H9 (cell line): Measurements from ENCODE around the gene HMSD. TPM values are rescaled to one million over a fixed set of nuclear protein-coding genes. Genes with fewer than 3 reads are reported as not detected.
A peak's percentile ranks its signal among the peaks of the same experiment; 100 is the strongest.

Experiments
- DNase-seq: peaks from one replicate; pipeline ENCODE4 v3.0.0-alpha.2; 2017
- H2AFZ ChIP-seq: one replicate; pipeline ENCODE4 v1.6.1; 2013; ENCODE audit warnings: mild to moderate bottlenecking, low read length, control low read depth, moderate library complexity
- H2AK5ac ChIP-seq: 2 replicates; pipeline ENCODE4 v1.6.1; 2013; ENCODE audit warnings: low read length, control low read depth, mixed read lengths; ENCODE audit not compliant: insufficient read length
- H2BK120ac ChIP-seq: one replicate; pipeline ENCODE4 v1.6.1; 2013; ENCODE audit warnings: low read depth, mild to moderate bottlenecking, low read length, control low read depth, inconsistent platforms; ENCODE audit not compliant: poor library complexity, severe bottlenecking
- H2BK12ac ChIP-seq: 2 replicates; pipeline ENCODE4 v1.6.1; 2013; ENCODE audit warnings: low read length, control low read depth, mixed read lengths, low read depth; ENCODE audit not compliant: insufficient read length
- H2BK15ac ChIP-seq: 2 replicates; pipeline ENCODE4 v1.6.1; 2013; ENCODE audit warnings: low read depth, low read length, control low read depth
- H2BK20ac ChIP-seq: one replicate; pipeline ENCODE4 v1.6.1; 2013; ENCODE audit warnings: low read depth, mild to moderate bottlenecking, low read length, control low read depth, inconsistent platforms; ENCODE audit not compliant: poor library complexity, severe bottlenecking
- H2BK5ac ChIP-seq: 2 replicates; pipeline ENCODE4 v1.6.1; 2013; ENCODE audit warnings: low read length, control low read depth, mixed read lengths; ENCODE audit not compliant: insufficient read length
- H3K14ac ChIP-seq: 2 replicates; pipeline ENCODE4 v1.6.1; 2013; ENCODE audit warnings: low read length, control low read depth; ENCODE audit not compliant: insufficient read depth
- H3K18ac ChIP-seq: 2 replicates; pipeline ENCODE4 v1.6.1; 2013; ENCODE audit warnings: low read depth, mild to moderate bottlenecking, mixed read lengths, low read length, control low read depth; ENCODE audit not compliant: insufficient read length
- H3K23ac ChIP-seq: 2 replicates; pipeline ENCODE4 v1.6.1; 2013; ENCODE audit warnings: low read length, control low read depth, mixed read lengths, low read depth; ENCODE audit not compliant: insufficient read length
- H3K23me2 ChIP-seq: 2 replicates; pipeline ENCODE4 v1.6.1; 2013; ENCODE audit warnings: low read depth, mild to moderate bottlenecking, mixed read lengths, low read length, control low read depth; ENCODE audit not compliant: insufficient read length, poor library complexity, severe bottlenecking
- H3K27ac ChIP-seq: 2 replicates; pipeline ENCODE4 v1.5.1; 2013; ENCODE audit warnings: low read length, control low read depth, mixed read lengths, low read depth; ENCODE audit not compliant: insufficient read length
- H3K27me3 ChIP-seq: 2 replicates; pipeline ENCODE4 v1.6.1; 2013; ENCODE audit warnings: low read length, control low read depth, inconsistent platforms; ENCODE audit not compliant: insufficient read depth
- H3K4ac ChIP-seq: 2 replicates; pipeline ENCODE4 v1.6.1; 2013; ENCODE audit warnings: low read depth, mild to moderate bottlenecking, control low read depth, inconsistent platforms, low read length, moderate library complexity
- H3K4me1 ChIP-seq: 2 replicates; pipeline ENCODE4 v1.6.1; 2013; ENCODE audit warnings: low read length, control low read depth, inconsistent platforms; ENCODE audit not compliant: insufficient read depth
- H3K4me2 ChIP-seq: 2 replicates; pipeline ENCODE4 v1.6.1; 2013; ENCODE audit warnings: low read length, control low read depth, mixed read lengths; ENCODE audit not compliant: insufficient read length, insufficient read depth
- H3K56ac ChIP-seq: 2 replicates; pipeline ENCODE4 v1.6.1; 2013; ENCODE audit warnings: low read depth, mild to moderate bottlenecking, mixed read lengths, low read length, control low read depth; ENCODE audit not compliant: insufficient read length
- H3K79me1 ChIP-seq: 2 replicates; pipeline ENCODE4 v1.6.1; 2013; ENCODE audit warnings: low read depth, mild to moderate bottlenecking, moderate library complexity, low read length, control low read depth, inconsistent platforms; ENCODE audit not compliant: insufficient read depth, poor library complexity, severe bottlenecking
- H3K79me2 ChIP-seq: 2 replicates; pipeline ENCODE4 v1.6.1; 2013; ENCODE audit warnings: low read length, control low read depth, inconsistent platforms; ENCODE audit not compliant: insufficient read depth
- H3K9ac ChIP-seq: 2 replicates; pipeline ENCODE4 v1.6.1; 2013; ENCODE audit warnings: low read length, control low read depth, mixed read lengths; ENCODE audit not compliant: insufficient read length; ENCODE audit errors: extremely low read depth
- H3K9me3 ChIP-seq: one replicate; pipeline ENCODE4 v1.6.1; 2013; ENCODE audit warnings: low read depth, low read length, inconsistent platforms; ENCODE audit not compliant: control insufficient read depth
- H3T11ph ChIP-seq: one replicate; pipeline ENCODE4 v1.6.1; 2013; ENCODE audit warnings: mild to moderate bottlenecking, low read length, control low read depth, inconsistent platforms
- H4K20me1 ChIP-seq: one replicate; pipeline ENCODE4 v1.6.1; 2013; ENCODE audit not compliant: control insufficient read depth, insufficient read length, insufficient read depth
- H4K5ac ChIP-seq: 2 replicates; pipeline ENCODE4 v1.6.1; 2013; ENCODE audit warnings: low read depth, mild to moderate bottlenecking, mixed read lengths, low read length, control low read depth; ENCODE audit not compliant: insufficient read length
- H4K8ac ChIP-seq: replicated peaks from 2 replicates; pipeline ENCODE4 v1.6.1; 2013; ENCODE audit warnings: low read length, control low read depth, mixed read lengths, low read depth; ENCODE audit not compliant: insufficient read length
- H4K91ac ChIP-seq: 2 replicates; pipeline ENCODE4 v1.6.1; 2013; ENCODE audit warnings: low read depth, mild to moderate bottlenecking, moderate library complexity, mixed read lengths, low read length, control low read depth; ENCODE audit not compliant: insufficient read length
- H3K27ac Mint-ChIP-seq, 3 experiments: 2 replicates in 2 of 3; 3 replicates in 1 of 3; pipeline ENCODE4 v1.8.0; 2020 to 2021; ENCODE audit warnings: mixed read lengths in 3 of 3, mild to moderate bottlenecking in 1 of 3, moderate library complexity in 1 of 3
- H3K27me3 Mint-ChIP-seq: 2 replicates; pipeline ENCODE4 v1.8.0; 2021; ENCODE audit warnings: low read depth, mild to moderate bottlenecking, moderate library complexity, mixed read lengths
- H3K36me3 Mint-ChIP-seq, 3 experiments: 2 replicates in 2 of 3; 3 replicates in 1 of 3; pipeline ENCODE4 v1.8.0; 2020 to 2021; ENCODE audit warnings: low read depth in 3 of 3, mixed read lengths in 3 of 3; ENCODE audit not compliant: insufficient read depth in 1 of 3
- H3K4me1 Mint-ChIP-seq, 2 experiments: 2 replicates each; pipeline ENCODE4 v1.8.0; 2020; ENCODE audit warnings: mixed read lengths in 2 of 2
- H3K4me3 Mint-ChIP-seq, 2 experiments: 2 replicates in 1 of 2; 3 replicates in 1 of 2; pipeline ENCODE4 v1.8.0; 2020 to 2021; ENCODE audit warnings: mild to moderate bottlenecking in 2 of 2, mixed read lengths in 2 of 2, moderate library complexity in 1 of 2
- H3K9me3 Mint-ChIP-seq, 2 experiments: 2 replicates in 1 of 2; 3 replicates in 1 of 2; pipeline ENCODE4 v1.8.0; 2020; ENCODE audit warnings: mild to moderate bottlenecking in 2 of 2, mixed read lengths in 2 of 2, moderate library complexity in 1 of 2
- WGBS: extraction: QIAGEN DNeasy Blood & Tissue Kit; methylation state at CpG from one replicate; pipeline ENCODE4 v1.1.7; 2013; ENCODE audit warnings: missing lambda C conversion rate, low lambda C conversion rate, mixed read lengths; ENCODE audit not compliant: insufficient read length; ENCODE audit errors: extremely low coverage; 5-methylcytosine and 5-hydroxymethylcytosine counted together
- total RNA-seq: library from RNA; stranded (reverse); gene quantifications from 2 replicates; pipeline ENCODE4 v1.2.1, GENCODE V29; 2021
- TF ChIP-seq, protein P1 (sequence below): fragments of 200-600 bp; sonication (generic); conservative IDR thresholded peaks from 3 replicates; pipeline ENCODE4 v1.8.0; 2021; ENCODE audit warnings: antibody characterized with exemption, mild to moderate bottlenecking

HMSD gene
- total RNA-seq, 1 experiment from 2014 or later = 6.6 TPM

DNA sequence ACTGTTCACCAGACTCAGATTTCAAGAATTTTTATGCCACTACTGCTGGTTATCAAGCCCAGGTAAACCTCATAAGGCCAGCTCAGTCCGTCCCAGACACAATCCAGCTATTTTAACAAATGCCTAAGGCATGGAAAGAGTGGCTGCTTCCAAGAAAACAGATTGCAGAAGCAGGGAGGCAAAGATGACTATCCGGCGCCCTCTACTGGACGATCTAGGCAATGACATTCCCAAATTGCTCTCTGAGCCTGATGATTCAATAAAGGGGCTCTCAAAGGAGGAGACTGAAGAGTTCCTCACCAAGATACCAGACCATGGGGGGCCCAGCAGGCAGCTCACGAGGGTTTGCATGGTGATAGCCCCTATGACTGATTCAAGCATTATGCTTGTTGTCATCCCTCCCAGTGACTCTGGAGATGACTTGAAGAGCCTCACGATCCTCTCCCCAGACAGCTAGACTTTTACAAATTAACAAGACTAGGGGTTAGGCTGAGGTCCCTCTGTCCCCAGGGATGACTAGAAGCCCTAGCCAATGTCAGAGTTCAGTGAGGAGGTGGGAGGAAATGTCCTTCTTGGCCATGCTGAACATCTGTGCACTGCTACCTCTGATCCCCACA is 45.8 kb downstream of the HMSD start:
- Mint-ChIP-seq H3K27me3 (no peaks in the 10 kb centered on the region; the same call in 1 of the 2 replicates), H3K4me1 (no peaks in the 10 kb centered on the region), H3K4me3 (no peak overlapping the region), H3K27ac (no peak overlapping the region), H3K9me3 (peaks cover 14 to 27% of the 10 kb centered on the region in 2 experiments), H3K36me3 (peaks cover 9 to 16% (median 11%) of the 10 kb centered on the region in 3 experiments)
- Histone ChIP-seq H2BK20ac (no peak overlapping the region), H4K5ac (no peak overlapping the region), H3K27ac (no peak overlapping the region), H4K8ac (no peak overlapping the region), H2BK15ac (no peak overlapping the region), H3K27me3 (no peaks in the 10 kb centered on the region), H3K56ac (no peak overlapping the region), H2AK5ac (no peak overlapping the region), H3K23me2 (no peaks in the 10 kb centered on the region), H3T11ph (no peak overlapping the region), H3K79me1 (no peaks in the 10 kb centered on the region), H3K14ac (no peak overlapping the region), H3K9ac (no peak overlapping the region), H2AFZ (no peak overlapping the region), H3K79me2 (no peaks in the 10 kb centered on the region), H4K20me1 (no peaks in the 10 kb centered on the region), H3K4me2 (no peak overlapping the region), H2BK12ac (no peak overlapping the region), H3K4me1 (no peaks in the 10 kb centered on the region), H2BK120ac (no peak overlapping the region), H3K4ac (no peak overlapping the region), H3K18ac (no peak overlapping the region), H3K9me3 (peaks cover 6% of the 10 kb centered on the region), H2BK5ac (no peak overlapping the region), H3K23ac (no peak overlapping the region), H4K91ac (no peak overlapping the region)
- DNase-seq = peak; percentile 64
- TF ChIP-seq, protein P1, sequence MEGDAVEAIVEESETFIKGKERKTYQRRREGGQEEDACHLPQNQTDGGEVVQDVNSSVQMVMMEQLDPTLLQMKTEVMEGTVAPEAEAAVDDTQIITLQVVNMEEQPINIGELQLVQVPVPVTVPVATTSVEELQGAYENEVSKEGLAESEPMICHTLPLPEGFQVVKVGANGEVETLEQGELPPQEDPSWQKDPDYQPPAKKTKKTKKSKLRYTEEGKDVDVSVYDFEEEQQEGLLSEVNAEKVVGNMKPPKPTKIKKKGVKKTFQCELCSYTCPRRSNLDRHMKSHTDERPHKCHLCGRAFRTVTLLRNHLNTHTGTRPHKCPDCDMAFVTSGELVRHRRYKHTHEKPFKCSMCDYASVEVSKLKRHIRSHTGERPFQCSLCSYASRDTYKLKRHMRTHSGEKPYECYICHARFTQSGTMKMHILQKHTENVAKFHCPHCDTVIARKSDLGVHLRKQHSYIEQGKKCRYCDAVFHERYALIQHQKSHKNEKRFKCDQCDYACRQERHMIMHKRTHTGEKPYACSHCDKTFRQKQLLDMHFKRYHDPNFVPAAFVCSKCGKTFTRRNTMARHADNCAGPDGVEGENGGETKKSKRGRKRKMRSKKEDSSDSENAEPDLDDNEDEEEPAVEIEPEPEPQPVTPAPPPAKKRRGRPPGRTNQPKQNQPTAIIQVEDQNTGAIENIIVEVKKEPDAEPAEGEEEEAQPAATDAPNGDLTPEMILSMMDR = peak; percentile 92
- no CpG with 5 or more reads among the region's 6 CpGs for WGBS
